8988T (cell line): Measurements from ENCODE around the gene ARID3A.

ENCODE experiments used
- DNase-seq: peaks from one replicate; pipeline ENCODE4 v3.0.0; 2011

The ARID3A gene

DNA sequence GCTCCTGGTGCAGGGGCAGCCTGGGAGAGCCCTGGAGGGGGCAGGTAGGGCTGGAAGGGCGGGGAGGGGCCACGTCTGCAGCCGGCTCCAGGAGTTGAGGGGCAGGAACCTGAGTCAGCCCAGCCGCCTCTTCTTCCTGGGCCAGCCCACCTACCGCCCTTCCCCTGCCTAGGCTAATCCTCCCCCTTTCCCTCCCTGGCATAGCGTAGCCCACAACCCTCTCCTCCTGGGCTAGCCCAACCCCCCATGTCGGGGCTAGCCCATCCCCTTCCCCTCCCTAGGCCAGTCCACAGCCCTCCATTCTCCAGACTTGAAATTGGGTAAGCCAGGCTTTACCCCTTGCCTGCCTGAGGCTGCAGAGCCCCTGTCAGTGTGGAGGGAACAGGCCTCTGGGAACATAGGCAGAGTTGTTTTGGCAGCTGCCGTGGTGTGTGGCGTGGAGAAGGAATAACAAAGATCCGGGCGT is 37.7 kb downstream of the ARID3A start:
- DNase-seq: no peak

DNA sequence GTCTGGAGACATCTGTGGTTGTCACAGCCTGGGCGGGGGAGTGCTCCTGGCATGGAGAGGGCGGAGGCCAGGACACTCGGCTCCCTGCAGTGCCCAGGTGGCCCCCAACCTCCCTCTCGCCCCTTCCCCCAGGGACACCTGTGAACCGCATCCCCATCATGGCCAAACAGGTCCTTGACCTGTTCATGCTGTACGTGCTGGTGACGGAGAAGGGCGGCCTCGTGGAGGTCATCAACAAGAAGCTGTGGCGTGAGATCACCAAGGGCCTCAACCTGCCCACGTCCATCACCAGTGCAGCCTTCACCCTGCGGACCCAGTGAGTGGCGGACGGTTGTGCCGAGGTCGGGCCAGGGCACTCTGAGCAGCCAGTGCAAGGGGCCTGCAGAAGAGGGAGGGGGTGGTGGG is 38.3 kb downstream of the ARID3A start:
- DNase-seq: no peak

DNA sequence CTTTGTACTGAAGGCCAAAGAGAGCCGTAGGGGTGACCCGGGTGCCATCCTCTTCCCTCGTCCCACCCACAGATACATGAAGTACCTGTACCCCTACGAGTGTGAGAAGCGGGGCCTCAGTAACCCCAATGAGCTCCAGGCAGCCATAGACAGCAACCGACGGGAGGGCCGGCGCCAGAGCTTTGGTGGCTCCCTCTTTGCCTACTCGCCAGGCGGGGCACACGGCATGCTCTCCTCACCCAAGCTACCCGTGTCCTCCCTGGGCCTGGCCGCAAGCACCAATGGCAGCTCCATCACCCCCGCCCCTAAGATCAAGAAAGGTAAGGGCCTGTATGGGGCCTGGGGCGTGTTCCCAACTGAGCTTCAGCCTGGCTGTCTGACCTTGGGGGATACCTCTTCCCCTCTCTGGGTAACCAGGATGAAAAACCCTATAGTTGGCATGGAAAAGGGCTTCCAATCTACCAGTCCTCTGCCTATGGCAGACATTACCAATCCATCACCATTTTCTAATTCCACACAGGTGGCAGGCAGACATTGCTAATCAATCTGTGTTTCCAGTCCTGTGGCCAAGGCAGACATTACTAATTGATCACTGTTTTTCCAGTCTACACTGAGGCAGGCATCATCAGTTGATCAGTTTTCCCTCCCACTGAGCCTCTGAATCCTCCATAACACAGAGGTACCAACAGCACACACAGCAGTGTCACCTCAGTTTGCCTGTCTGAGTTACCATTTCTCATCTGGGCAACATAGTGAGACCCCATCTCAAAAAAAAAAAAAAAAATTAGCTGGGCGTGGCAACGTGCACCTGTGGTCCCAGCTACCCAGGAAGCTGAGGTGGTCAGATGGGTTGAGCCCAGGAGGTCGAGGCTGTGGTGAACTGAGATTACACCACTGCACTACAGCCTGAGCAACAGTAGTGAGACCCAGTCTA is 39.2 kb downstream of the ARID3A start:
- DNase-seq: no peak

DNA sequence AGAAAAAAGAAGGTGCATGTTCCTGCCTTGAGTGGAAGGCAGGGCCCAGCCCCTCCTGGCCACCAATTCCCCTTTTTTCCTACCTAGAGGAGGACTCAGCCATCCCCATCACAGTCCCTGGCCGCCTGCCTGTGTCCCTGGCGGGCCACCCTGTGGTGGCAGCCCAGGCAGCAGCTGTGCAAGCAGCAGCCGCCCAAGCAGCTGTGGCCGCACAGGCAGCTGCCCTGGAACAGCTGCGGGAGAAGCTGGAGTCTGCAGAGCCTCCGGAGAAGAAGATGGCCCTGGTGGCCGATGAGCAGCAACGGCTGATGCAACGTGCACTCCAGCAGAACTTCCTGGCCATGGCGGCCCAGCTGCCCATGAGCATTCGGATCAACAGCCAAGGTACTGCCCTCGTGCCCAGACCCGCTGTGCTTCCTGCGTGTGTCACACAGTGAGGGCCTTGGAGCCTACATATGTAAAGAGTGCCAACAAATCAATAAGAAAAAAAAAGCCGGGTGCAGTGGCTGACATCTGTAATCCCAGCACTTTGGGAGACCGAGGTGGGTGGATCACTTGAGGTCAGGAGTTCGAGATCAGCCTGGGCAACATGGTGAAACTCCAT is 40.8 kb downstream of the ARID3A start:
- DNase-seq: no peak

DNA sequence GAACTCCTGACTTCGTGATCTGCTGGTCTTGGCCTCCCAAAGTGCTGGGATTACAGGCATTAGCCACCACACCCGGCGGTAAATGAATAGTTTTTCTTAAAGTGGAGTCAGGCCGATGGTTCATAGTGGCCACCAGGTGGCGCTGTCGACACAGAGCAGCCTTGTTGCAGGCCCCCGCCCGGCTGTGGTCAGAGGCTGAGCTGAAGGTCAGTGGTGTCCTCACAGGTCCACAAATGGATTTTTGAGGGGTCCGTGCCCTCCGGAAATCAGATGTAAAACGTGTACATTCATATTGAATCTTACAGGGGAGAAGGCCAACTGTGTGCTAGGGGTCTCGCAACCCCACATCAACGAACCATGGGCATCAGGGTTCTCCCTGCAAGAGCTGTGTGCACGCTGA is 44.9 kb downstream of the ARID3A start:
- no peak for DNase-seq

DNA sequence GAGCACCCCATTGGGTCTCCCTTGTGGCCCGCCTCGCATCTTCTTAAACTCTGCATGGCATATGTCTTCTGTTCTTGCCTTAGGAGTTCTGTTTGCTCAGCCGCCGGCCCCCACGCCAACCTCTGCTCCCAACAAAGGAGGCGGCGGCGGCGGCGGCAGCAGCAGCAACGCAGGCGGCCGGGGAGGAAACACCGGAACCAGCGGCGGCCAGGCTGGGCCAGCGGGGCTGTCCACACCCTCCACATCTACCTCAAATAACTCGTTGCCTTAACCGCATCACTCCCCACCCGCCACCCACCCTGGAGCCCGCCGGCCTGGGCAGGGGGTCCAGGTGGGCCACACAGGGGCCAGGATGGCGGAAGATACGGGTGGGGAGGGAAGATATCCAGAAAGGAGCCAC is 46.0 kb downstream of the ARID3A start:
- DNase-seq: no peak

DNA sequence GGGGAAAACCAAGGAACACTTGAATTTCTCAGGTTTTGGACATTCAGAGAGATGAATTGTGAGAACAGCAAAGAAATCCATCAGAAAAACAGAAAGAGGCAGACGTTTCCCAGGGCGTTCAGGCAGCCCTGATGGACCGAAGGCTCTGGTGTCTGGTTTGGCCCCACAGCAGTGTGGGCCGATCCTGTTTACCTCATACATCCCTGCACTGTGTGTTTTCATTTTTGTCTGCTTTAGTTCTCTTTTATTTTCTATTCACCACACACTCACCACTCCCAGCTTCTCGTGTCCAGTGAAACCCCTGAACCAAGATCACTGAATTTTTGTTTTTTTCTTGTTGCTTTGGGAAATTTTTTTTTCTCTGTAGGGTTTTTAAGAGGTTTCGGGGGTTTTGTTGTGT is 46.4 kb downstream of the ARID3A start:
- DNase-seq: no peak

DNA sequence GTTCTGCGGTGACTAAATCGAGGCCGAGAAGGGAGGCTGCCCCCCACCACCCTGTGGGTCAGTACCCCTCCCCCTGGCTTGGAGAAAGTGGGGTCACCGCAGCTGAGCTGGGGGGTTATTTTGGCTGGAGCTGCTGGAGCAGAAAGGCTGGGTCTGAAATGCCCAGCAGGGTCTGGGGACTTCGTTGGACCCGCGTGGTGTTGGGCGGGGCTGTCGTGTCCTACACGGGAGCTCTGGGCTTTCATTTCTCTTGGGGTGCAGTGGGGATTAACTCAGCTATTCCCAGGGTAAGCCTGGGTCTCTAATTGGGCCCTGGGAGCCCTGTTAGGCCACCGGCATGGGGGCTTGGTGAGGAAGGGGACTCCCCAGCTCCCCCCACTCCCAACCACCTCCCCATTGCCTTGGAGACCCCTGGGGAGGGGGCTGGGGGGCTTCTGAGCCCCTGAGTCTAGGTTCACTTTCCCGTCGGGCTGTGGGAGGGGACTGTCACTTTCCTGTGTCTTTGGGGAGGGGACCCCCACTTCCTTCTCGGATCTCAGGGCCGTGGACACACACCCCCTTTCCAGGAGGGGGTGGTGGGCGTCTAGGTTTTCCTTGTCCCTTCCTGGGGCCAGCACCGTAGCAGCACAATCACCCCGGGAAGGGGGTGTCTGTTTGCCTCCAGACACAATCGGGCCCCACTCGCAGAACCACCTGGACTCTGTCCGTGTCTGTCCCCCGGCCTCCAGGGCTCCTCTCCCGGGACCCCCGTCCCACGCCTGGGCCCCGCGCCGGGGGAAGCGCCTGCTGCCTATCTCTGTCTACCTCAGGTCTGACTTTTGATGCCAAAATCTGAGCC is 48.1 kb downstream of the ARID3A start:
- no peak for DNase-seq

DNA sequence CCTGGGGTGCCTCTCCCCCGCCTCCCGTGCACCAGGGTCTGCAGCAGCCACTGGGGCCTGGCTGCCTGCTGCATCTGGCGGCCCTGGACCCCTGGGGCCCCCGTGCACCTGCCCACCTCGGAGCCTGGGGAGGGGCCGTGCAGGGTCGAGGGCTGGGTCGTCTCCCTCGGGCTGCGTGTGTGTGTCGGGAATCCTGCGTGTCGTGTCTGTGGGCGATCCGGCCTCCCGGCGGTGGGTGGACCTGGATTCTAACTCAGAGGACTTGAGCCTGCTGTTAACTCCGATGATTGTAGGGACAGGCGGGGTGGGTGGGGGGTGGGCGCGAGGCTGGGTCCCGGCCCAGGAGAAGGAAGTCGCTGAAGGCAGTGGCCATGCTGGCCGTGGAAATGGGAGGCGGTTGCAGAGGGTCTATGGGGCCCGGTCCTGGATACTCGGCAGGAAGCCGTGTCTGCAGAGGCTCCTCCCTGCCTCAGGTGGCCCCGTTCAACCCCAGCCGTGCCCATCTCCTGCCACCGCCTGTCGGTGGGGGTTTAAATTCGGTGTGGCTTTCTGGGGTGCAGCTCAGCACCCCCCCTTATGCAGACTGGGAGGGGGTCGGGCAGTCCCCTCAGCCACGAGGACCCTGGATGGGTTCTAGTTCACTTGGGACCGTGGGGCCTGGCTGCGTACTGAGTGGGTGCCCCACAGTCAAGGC is 48.9 kb downstream of the ARID3A start:
- no peak for DNase-seq

DNA sequence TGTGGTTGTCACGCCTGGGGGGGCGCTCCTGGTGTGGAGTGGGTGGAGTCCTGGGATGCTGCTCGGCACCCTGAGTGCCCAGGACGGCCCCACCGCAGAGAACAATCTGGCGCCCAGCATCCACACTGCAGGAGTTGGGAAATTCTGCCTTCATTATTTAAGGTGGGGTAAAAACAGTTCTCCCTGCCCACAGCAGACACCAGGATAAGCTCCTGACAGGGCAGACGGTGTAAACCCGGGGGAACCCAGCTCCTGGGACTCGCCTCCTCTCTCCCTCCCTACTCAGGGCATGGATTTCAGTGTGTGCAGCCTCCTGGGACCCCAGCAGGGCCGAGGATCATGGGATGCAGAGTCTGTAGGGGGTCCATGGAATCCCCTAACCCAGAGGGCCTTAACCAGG is 50.6 kb downstream of the ARID3A start:
- DNase-seq: no peak

DNA sequence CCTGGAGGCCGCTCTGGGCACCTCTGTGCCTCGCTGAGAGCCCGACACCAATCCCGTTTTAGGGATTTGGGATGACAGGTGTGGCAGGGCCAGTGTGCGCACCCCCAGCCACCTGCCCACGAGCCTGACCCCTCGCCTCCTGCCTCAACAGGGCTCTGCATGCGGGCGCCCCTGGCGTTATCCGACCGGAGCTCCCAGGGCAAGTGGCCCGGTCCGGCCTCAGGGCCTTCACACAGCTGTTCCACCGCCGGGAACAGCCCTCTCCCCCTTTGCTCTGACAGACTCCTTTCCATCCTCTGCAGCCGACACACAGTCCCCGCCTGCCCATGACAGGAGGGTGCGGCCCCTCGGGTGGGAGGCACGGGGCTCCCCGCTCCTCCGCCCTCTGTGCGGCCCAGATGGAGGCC is 51.2 kb downstream of the ARID3A start:
- no peak for DNase-seq

DNA sequence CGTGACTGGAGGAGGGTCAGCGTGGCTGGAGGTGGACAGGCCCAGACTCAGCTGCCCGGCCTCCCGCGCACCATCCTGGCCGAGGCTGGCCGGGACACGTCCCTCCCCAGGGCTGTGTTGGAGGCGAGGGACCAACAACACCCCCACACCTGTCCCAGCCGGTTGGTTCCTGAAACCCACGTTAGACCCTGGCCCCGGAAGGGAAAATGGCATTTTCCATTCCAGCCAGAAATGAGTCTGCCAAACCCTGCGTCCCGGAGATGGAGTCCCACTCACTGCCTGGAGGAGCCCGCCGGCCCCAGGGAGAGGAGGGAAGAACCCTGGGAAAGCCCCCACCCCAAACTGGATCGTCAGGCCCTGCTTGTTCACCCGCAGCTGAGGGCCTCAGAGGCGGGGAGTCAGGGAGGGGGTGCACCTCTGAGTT is 53.5 kb downstream of the ARID3A start:
- no peak for DNase-seq

DNA sequence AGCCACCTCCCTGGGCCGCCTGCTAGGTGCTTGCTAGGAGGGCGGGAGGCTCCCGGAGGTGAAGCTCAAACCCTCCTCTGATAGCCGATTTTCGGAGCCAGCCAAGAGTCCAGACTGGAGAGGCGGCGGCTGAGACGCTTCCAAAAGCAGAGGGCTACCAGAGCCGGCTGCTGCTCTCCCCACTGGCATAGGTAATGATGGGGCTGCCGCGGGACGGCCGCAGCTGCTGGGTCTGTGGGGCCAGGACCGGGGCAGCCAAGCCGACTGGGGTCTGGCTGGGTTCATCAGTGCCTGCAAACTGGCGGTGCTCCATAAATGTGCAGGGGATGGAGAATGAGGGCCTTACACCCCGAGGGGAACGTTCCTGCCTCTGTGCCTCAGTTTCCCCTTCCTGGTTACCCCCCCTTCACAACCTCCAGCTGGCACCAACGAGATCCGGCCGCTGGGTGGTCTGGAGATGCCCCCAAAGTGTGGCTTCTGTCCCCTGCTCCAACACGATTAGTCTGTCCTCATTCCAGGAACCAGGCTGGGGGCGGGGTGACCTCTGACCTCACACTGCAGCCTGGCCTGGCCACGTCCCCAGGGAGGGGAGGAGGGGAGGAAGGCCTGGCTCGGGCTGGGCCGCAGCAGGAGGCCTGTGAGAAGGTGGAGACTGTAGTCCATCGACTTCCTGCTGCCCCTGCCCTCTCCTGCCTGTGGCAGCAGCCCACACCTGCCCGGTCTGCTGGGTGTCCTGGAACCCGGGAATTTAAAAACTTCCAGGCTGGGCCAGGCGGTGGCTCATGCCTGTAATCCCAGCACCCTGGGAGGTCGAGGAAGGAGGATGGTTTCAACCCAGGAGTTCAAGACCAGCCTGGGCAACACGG is 54.5 kb downstream of the ARID3A start:
- no peak for DNase-seq

DNA sequence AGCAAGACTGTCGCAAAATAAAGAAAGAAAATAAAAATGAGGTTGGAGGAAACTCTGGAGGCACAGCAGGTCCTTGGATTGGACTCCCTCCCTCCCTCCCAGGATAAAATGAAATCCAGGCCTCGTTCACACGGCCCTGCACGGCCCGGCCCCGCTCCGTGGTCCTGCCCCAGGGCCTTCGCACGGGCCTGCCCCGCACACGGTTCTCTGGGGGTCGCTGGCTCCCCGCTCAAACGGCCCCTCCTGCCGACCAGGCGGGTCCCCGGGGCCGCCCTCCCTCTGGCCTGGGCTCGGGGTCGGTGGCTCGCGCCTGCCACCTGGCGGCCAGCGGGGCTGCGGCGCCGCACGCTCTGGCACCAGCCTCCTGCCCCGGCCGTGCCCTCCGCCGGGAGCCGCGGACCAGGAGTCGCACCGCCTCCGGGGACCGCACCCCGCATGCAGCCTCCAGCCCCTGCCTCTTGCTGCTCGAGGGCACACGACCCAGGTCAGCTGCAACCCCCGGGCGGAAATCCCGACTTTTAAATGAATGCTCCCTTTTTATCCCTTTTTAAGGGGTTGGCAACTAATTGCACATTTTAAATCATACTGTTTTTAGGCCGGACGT is 56.8 kb downstream of the ARID3A start:
- DNase-seq: peak; percentile 99

DNA sequence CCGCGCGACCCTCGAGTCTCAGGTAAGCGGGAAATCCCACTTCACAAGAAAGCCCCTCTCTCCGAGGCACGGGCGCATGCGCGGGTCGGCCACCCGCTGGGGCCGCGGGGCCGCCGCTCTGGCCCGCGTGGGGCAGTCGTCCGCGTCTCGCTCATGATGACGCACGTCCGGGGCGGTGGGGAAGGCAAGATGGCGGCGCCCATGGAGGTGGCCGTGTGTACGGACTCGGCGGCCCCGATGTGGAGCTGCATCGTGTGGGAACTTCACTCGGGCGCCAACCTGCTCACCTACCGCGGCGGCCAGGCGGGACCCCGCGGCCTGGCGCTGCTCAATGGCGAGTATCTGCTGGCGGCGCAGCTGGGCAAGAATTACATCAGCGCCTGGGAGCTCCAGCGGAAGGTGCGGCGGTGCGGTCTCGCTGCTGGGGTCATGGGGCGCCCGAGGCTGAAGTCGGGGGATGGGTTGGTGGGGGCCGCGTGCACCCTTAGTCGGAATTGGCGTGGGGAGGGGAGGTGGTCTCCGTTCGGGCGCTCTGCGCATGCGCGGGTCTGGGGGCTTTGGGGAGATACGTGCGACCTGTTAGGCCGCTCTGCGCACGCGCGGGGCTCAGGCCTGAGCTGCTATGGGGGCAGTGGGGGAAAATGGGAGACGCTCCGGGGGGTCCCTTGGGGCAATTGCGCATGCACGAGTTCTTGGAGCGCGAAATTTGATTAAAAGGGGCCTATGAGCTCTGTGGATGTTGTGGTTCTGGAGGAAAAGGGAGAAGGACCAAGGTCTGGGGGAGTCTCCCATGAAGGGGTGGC is 58.5 kb downstream of the ARID3A start, which contains the start of gene WDR18:
Gene WDR18, plus strand, starts transcription at position 181 of the 803 bp plus-strand sequence. Its CDS starts 9 bp downstream, at position 190.
- peak; percentile 100 for DNase-seq

DNA sequence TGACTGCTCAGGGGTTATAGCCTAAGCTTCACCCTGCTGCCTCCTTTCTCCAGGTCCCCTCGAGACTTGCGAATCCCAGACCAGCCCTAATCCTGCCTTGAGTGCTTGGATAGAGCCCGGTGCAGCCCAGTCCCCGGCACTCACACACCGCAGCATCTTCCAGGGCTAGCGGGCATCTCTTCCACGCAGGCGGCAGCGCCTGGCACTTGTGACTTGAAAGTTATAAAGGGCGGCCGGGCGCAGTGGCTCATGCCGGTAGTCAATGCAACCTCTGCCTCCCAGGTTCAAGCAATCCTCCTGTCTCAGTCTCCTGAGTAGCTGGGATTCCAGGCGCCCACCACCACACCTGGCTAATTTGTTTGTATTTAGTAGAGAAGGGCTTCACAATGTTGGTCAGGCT is 60.2 kb downstream of the ARID3A start:
- no peak for DNase-seq

DNA sequence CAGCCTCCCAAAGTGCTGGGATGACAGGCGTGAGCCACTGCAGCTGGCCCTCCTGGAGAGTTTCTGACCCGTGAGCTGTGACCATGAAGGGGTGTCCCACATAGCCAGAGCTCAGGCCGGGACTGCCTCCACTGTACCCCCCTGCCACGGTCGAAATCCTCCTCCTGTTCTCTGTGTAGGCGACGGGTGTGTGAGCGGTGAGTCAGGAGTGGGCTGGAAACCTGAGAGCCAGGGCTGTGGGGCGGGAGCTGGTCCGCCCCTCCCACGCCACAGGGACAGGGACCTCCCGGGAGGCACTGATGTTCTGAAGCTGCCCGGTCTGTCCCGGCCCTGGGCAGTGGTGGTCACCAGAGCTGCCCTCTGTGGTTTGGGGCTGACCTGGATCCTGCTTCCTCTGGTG is 62.2 kb downstream of the ARID3A start:
- DNase-seq: no peak

DNA sequence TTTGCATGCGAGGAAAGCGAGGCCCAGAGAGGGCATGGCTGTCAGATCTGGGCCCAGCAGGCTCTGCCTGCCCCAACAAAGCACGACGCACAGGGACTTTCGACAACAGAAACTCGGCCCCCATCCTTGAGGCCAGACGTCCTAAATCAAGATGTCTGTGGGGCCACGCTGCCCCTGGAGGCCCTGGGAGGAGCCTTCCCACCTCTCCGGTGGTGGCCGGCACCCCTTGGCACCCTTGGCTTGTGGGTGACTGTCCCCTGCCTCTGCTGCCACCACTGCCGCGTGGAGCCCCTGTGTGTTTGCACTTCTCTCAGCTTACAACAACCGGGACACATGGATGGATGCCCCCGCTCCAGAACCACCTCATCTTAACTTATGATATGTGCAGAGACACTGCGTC is 62.7 kb downstream of the ARID3A start:
- no peak for DNase-seq

DNA sequence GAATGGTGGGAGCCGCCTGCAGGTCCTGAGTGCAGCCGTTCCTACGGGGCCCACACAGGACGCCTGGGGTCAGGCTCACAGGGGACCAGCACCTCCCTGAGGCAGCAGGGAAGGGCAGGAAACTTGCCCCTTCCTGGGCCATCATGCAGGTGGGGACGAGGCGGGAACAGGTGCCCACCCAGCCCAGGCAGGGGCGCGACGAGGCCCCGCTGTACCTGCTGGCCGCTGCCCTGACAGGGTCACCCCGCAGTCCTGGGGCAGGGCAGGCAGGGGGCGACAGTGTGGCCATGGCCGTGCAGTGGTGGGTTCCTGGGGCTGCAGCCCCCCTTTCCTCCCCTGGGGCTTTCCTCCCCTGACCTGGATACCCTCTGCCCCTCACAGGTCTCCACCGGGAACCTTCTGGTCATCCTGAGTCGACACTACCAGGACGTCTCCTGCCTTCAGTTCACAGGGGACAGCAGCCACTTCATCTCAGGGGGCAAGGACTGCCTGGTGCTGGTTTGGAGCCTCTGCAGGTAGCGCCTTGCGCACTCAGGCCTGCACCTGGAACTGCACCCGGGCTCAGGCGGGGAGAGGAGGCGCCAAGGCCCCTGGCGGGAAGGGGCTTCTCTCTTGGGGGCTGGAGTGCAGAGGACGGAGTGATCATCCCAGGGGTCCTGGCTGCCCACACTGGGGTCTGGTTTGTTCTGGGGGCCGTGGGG is 63.7 kb downstream of the ARID3A start:
- DNase-seq: no peak

DNA sequence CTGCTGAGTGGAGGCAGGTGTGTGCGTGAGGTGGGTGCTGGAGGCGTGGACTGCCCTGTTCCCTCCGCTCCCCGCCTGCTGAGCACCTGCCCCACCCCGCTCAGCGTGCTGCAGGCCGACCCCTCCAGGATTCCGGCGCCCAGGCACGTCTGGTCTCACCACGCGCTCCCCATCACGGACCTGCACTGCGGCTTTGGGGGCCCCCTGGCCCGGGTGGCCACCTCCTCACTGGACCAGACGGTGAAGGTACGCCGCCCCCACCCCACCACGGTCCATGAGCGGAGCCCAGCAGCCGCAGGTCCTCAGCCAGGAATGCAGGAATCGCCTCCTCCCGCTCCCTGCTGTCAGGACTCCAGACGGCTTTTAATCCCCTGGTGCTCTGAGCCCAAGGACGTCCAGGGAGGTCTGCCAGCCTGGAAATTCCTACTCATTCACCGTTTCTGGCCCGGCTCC is 64.3 kb downstream of the ARID3A start:
- no peak for DNase-seq
